B cell (primary cell): Measurements from ENCODE around the gene MMGT1. TPM values are rescaled to one million over a fixed set of nuclear protein-coding genes. Genes with fewer than 3 reads are reported as not detected.
A peak's percentile ranks its signal among the peaks of the same experiment; 100 is the strongest.

ENCODE experiments used
- ATAC-seq: fragments of 200-7000 bp; cut with Tn5 transposase; one replicate; pipeline ENCODE4 v1.10.0; 2021; ENCODE audit warnings: low read depth, mild to moderate bottlenecking, moderate number of reproducible peaks, moderate library complexity
- CTCF ChIA-PET: fragments of 350-600 bp; sonication (Branson Sonifier 250); formaldehyde crosslinking; loops from one replicate; lab custom pipeline; 2021; ENCODE audit warnings: antibody characterized with exemption, inconsistent platforms; lab: Charles Lee
- POLR2A ChIA-PET: fragments of 350-600 bp; sonication (Branson Sonifier 250); formaldehyde crosslinking; loops from one replicate; lab custom pipeline; 2021; ENCODE audit warnings: antibody characterized with exemption; lab: Charles Lee
- DNase-seq: peaks from one replicate; pipeline ENCODE4 v3.0.0; 2013
- H2AFZ ChIP-seq: 2 replicates; pipeline ENCODE4 v1.6.1; 2012; ENCODE audit warnings: mild to moderate bottlenecking, low read depth, low read length; ENCODE audit not compliant: insufficient read depth, poor library complexity, severe bottlenecking
- H3K27ac ChIP-seq, 2 donors: 1 replicate in 1 of 2; 2 replicates in 1 of 2; pipeline ENCODE4 v1.5.1; 2012 to 2013; ENCODE audit warnings: low read length in 2 of 2, mild to moderate bottlenecking in 2 of 2, moderate library complexity in 1 of 2
- H3K27me3 ChIP-seq, 4 experiments: fragments of 200-600 bp in 1 of 4; sonication (generic) in 1 of 4; replicated peaks in 1 of 4; 1 replicate in 2 of 4; 2 replicates in 2 of 4; pipeline versions ENCODE4 v1.6.1 to v1.7.0; 2013 to 2016; ENCODE audit warnings: low read length in 3 of 4, mild to moderate bottlenecking in 2 of 4, mixed read lengths in 1 of 4, moderate library complexity in 1 of 4; ENCODE audit not compliant: insufficient read depth in 4 of 4, control insufficient read depth in 3 of 4; ENCODE audit errors: control extremely low read depth in 1 of 4
- H3K36me3 ChIP-seq, 2 experiments: replicated peaks in 1 of 2; 1 replicate in 1 of 2; 2 replicates in 1 of 2; pipeline versions ENCODE4 v1.6.1 to v1.7.1; 2013; ENCODE audit warnings: low read length in 1 of 2; ENCODE audit not compliant: insufficient read depth in 2 of 2, control insufficient read depth in 1 of 2; ENCODE audit errors: control extremely low read depth in 1 of 2, extremely low read depth in 1 of 2
- H3K4me1 ChIP-seq, 2 donors: fragments of 200-600 bp in 1 of 2; sonication (generic) in 1 of 2; 1 replicate in 1 of 2; 2 replicates in 1 of 2; pipeline versions ENCODE4 v1.5.1 to v1.6.1; 2013 to 2017; ENCODE audit warnings: low read length in 2 of 2; ENCODE audit not compliant: control insufficient read depth in 2 of 2, insufficient read depth in 2 of 2
- H3K4me2 ChIP-seq: replicated peaks from 2 replicates; pipeline ENCODE3; 2012; ENCODE audit warnings: mild to moderate bottlenecking, low read depth, low read length; ENCODE audit not compliant: poor library complexity, severe bottlenecking
- H3K4me3 ChIP-seq, 5 experiments: fragments of 200-600 bp in 1 of 5; sonication (generic) in 1 of 5; 1 replicate in 3 of 5; 2 replicates in 2 of 5; pipeline versions ENCODE4 v1.5.1 to v1.7.0; 2011 to 2016; ENCODE audit warnings: low read length in 4 of 5, mild to moderate bottlenecking in 4 of 5, low read depth in 2 of 5, control low read depth in 1 of 5, moderate library complexity in 1 of 5; ENCODE audit not compliant: insufficient read depth in 1 of 5; ENCODE audit errors: control extremely low read depth in 1 of 5, extremely low read depth in 1 of 5
- H3K79me2 ChIP-seq: fragments of 200-600 bp; sonication (generic); one replicate; pipeline ENCODE4 v1.6.0; 2016; ENCODE audit warnings: low read length; ENCODE audit not compliant: control insufficient read depth, insufficient read depth
- H3K9ac ChIP-seq: fragments of 200-600 bp; sonication (generic); 2 replicates; pipeline ENCODE4 v1.6.1; 2017; ENCODE audit warnings: mild to moderate bottlenecking, low read length, moderate library complexity
- H3K9me3 ChIP-seq, 3 donors: one replicate each; pipeline versions ENCODE4 v1.6.1 to v1.7.1; 2013; ENCODE audit warnings: low read length in 2 of 3; ENCODE audit not compliant: control insufficient read depth in 2 of 3, insufficient read depth in 1 of 3; ENCODE audit errors: control extremely low read depth in 1 of 3
- H4K20me1 ChIP-seq: 2 replicates; pipeline ENCODE4 v1.6.0; 2012; ENCODE audit warnings: mild to moderate bottlenecking, low read length; ENCODE audit not compliant: insufficient read depth, control insufficient read depth, poor library complexity, severe bottlenecking
- H3K27ac Mint-ChIP-seq: one replicate; pipeline ENCODE4 v1.8.0; 2021; ENCODE audit warnings: mixed read lengths
- H3K27me3 Mint-ChIP-seq: one replicate; pipeline ENCODE4 v1.8.0; 2021; ENCODE audit warnings: mixed read lengths
- H3K4me1 Mint-ChIP-seq: one replicate; pipeline ENCODE4 v1.8.0; 2021; ENCODE audit warnings: mixed read lengths
- H3K4me3 Mint-ChIP-seq: one replicate; pipeline ENCODE4 v1.8.0; 2021; ENCODE audit warnings: mixed read lengths
- H3K9me3 Mint-ChIP-seq: one replicate; pipeline ENCODE4 v1.8.0; 2022; ENCODE audit warnings: mixed read lengths; ENCODE audit not compliant: insufficient read depth
- EZH2 ChIP-seq: IDR thresholded peaks from 2 replicates; pipeline ENCODE4 v1.6.1; 2012; ENCODE audit warnings: borderline replicate concordance, low read depth, mild to moderate bottlenecking, moderate library complexity, low read length; ENCODE audit not compliant: insufficient read depth, poor library complexity, severe bottlenecking
- WGBS: methylation state at CpG from one replicate; pipeline ENCODE4 v1.1.5; 2013; ENCODE audit warnings: missing lambda C conversion rate; ENCODE audit not compliant: insufficient coverage; 5-methylcytosine and 5-hydroxymethylcytosine counted together
- intact Hi-C: fragments of 100-400 bp; cut with micrococcal nuclease; formaldehyde crosslinking; loops from one replicate; pipeline ENCODE4 v1.10.0; 2022
- polyA plus RNA-seq: library from polyadenylated mRNA; depleted of rRNA; stranded (reverse); fragments of >200 nt; gene quantifications from 2 replicates; pipeline ENCODE4 v1.2.3, GENCODE V29; 2012
- total RNA-seq, 2 donors: library from RNA; stranded (reverse); fragments of 120-200 nt in 1 of 2; gene quantifications; 1 replicate in 1 of 2; 2 replicates in 1 of 2; pipeline versions ENCODE4 v1.2.3 to v1.2.4, GENCODE V29; 2013 to 2022
- TF ChIP-seq, protein P1 (sequence below): fragments of 200-600 bp; IDR thresholded peaks from one replicate; pipeline ENCODE4 v1.8.0; 2022; ENCODE audit warnings: antibody characterized with exemption, mild to moderate bottlenecking

MMGT1 gene
- total and polyA plus RNA-seq, 2 donors (not counting 1 experiment from before 2014, with no cell fraction given) = 7.9 to 25.1 TPM

- ChIA-PET POLR2A (no interaction called here), CTCF (no interaction called here)
- H3K4me3 ChIP-seq = no peak overlapping the region
- no CpG with 5 or more reads among the region's 1 CpG for WGBS
- H3K79me2 ChIP-seq = peaks cover 15% of the 10 kb centered on the region
- H3K27me3 Mint-ChIP-seq = no peaks in the 10 kb centered on the region
- H3K4me1 Mint-ChIP-seq = peaks cover 21% of the 10 kb centered on the region
- DNase-seq (no peak), ATAC-seq (no peak)
- no peak overlapping the region for H3K27ac ChIP-seq
- intact Hi-C loops = loop anchor here (2.0 kb wide), 1 partner anchor 521 kb away; the partner anchor contains the start of gene HTATSF1
- peak overlapping the region; percentile 88 for H3K4me3 Mint-ChIP-seq
- H3K9me3 Mint-ChIP-seq = no peaks in the 10 kb centered on the region
- no peaks in the 10 kb centered on the region for H3K9me3 ChIP-seq
- peaks cover 9 to 17% of the 10 kb centered on the region in 2 donors for H3K4me1 ChIP-seq
- no peak for TF ChIP-seq EZH2
- TF ChIP-seq, protein P1, sequence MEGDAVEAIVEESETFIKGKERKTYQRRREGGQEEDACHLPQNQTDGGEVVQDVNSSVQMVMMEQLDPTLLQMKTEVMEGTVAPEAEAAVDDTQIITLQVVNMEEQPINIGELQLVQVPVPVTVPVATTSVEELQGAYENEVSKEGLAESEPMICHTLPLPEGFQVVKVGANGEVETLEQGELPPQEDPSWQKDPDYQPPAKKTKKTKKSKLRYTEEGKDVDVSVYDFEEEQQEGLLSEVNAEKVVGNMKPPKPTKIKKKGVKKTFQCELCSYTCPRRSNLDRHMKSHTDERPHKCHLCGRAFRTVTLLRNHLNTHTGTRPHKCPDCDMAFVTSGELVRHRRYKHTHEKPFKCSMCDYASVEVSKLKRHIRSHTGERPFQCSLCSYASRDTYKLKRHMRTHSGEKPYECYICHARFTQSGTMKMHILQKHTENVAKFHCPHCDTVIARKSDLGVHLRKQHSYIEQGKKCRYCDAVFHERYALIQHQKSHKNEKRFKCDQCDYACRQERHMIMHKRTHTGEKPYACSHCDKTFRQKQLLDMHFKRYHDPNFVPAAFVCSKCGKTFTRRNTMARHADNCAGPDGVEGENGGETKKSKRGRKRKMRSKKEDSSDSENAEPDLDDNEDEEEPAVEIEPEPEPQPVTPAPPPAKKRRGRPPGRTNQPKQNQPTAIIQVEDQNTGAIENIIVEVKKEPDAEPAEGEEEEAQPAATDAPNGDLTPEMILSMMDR = no peak
- no peaks in the 10 kb centered on the region for H3K36me3 ChIP-seq
- H3K4me2 ChIP-seq = no peak overlapping the region
- no peak overlapping the region for H3K9ac ChIP-seq
- no peak overlapping the region for H2AFZ ChIP-seq
- no peaks in the 10 kb centered on the region for H4K20me1 ChIP-seq
- H3K27me3 ChIP-seq = no peaks in the 10 kb centered on the region
- no peak overlapping the region for H3K27ac Mint-ChIP-seq
Observed at GRCh38 chrX:135975421-135975820, 1.6 kb upstream of the MMGT1 start.

DNA sequence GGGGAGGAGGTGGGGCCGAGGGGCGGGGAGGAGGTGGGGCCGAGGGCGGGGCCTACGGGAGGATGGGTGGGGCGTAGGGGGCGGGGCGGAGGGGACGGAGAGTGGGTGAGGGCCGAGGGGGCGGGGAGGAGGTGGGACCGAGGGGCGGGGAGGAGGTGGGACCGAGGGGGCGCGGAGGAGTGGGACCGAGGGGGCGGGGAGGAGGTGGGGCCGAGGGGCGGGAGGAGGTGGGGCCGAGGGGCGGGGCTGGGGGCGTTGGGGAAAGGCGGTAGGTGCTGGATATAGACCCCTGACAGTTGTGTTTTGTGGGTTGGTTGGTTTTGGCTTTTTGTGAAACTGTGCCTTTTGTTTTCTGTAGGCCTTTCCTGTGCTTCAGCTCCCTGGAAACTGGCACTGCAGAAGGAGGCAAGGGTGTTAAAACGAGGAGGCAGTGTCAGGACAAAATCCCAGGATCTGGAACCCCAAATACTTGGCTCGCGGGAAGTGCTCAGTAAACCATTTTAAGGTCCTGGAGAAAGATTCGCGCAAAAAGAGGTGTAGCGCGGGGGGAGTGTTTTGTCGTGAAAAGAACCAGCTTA is 580 bp upstream of the MMGT1 start:
- Histone ChIP-seq H2AFZ (peak overlapping the region; percentile 35), H3K9me3 (no peaks in the 10 kb centered on the region), H3K36me3 (no peaks in the 10 kb centered on the region), H3K4me2 (peak overlapping the region; percentile 68), H3K4me1 (peaks cover 9 to 17% of the 10 kb centered on the region in 2 donors), H3K27ac (peak overlapping the region in 1 of 2 donors; percentile 24), H3K27me3 (no peaks in the 10 kb centered on the region), H3K79me2 (peaks cover 15% of the 10 kb centered on the region), H3K4me3 (peak overlapping the region in 4 of 5 experiments; percentile 44 to 60 (median 55)), H3K9ac (peak overlapping the region; percentile 29), H4K20me1 (no peaks in the 10 kb centered on the region)
- no peak for TF ChIP-seq EZH2
- TF ChIP-seq, protein P1 = no peak
- peak; percentile 52 for ATAC-seq
- ChIA-PET POLR2A (interaction anchor here (1.2 kb wide), 1 partner anchor 453 kb away, joined by 3 read pairs; the partner anchor contains the start of gene INTS6L), CTCF (no interaction called here)
- intact Hi-C loops = loop anchor here (1.0 to 5.0 kb wide), 5 partner anchors 11 to 922 kb away; partner anchors contain the start of genes HTATSF1, MAP7D3, RTL8A and SLC9A6
- no peaks in the 10 kb centered on the region for H3K27me3 Mint-ChIP-seq
- DNase-seq = peak; percentile 76
- H3K9me3 Mint-ChIP-seq = no peaks in the 10 kb centered on the region
- peaks cover 21% of the 10 kb centered on the region for H3K4me1 Mint-ChIP-seq
- H3K4me3 Mint-ChIP-seq = peak overlapping the region; percentile 88
- H3K27ac Mint-ChIP-seq = peak overlapping the region; percentile 70
- WGBS = 0% methylated on average over 4 of the region's 32 CpGs
